Suprapubic skin (tissue), 4 donors: ENCODE results near the gene HIF1A. TPM values are rescaled to one million over a fixed set of nuclear protein-coding genes. Genes with fewer than 3 reads are reported as not detected.

Source experiments
- DNase-seq, 2 donors: peaks; one replicate each; pipeline ENCODE4 v3.0.0-alpha.2; 2019; ENCODE audit warnings: low spot score in 2 of 2
- H3K27ac ChIP-seq: fragments of 200-600 bp; sonication (generic); one replicate; pipeline ENCODE4 v1.5.1; 2019
- H3K27me3 ChIP-seq: fragments of 200-600 bp; sonication (generic); one replicate; pipeline ENCODE4 v1.5.1; 2019
- H3K36me3 ChIP-seq: fragments of 200-600 bp; sonication (generic); one replicate; pipeline ENCODE4 v1.5.1; 2019
- H3K4me1 ChIP-seq: fragments of 200-600 bp; sonication (generic); one replicate; pipeline ENCODE4 v1.5.1; 2019
- H3K4me3 ChIP-seq: fragments of 200-600 bp; sonication (generic); one replicate; pipeline ENCODE4 v1.5.1; 2019; ENCODE audit warnings: mild to moderate bottlenecking
- H3K9me3 ChIP-seq: fragments of 200-600 bp; sonication (generic); one replicate; pipeline ENCODE4 v1.5.1; 2019
- EP300 ChIP-seq: sonication (generic); formaldehyde crosslinking; IDR thresholded peaks from one replicate; pipeline ENCODE4 v1.6.1; 2017; ENCODE audit warnings: antibody characterized with exemption
- POLR2A ChIP-seq, 2 donors: fragments of 450-650 bp; IDR thresholded peaks; one replicate each; pipeline ENCODE4 v1.6.1; 2017; ENCODE audit warnings: antibody characterized with exemption in 2 of 2, mild to moderate bottlenecking in 2 of 2, moderate library complexity in 2 of 2
- POLR2AphosphoS5 ChIP-seq, 3 donors: sonication (generic); formaldehyde crosslinking; IDR thresholded peaks; one replicate each; pipeline ENCODE4 v1.6.1; 2017; ENCODE audit warnings: antibody characterized with exemption in 3 of 3
- WGBS: methylation state at CpG from one replicate; pipeline ENCODE4 v1.1.5; 2018; 5-methylcytosine and 5-hydroxymethylcytosine counted together
- total RNA-seq, 4 donors: library from RNA; depleted of rRNA; stranded (reverse); fragments of >200 nt; gene quantifications; one replicate each; pipeline ENCODE4 v1.1.0, GENCODE V29; 2016
- TF ChIP-seq, protein P1 (sequence below), 2 donors: fragments of 200-600 bp in 1 of 2; fragments of 450-650 bp in 1 of 2; sonication (generic) in 1 of 2; IDR thresholded peaks; one replicate each; pipeline ENCODE4 v1.5.1; 2016 to 2019; ENCODE audit warnings: antibody characterized with exemption in 2 of 2, mild to moderate bottlenecking in 1 of 2, moderate library complexity in 1 of 2

HIF1A gene
- total RNA-seq, 4 donors from 2014 or later, result 62.6 to 92.9 (median 77.5) TPM

- Histone ChIP-seq H3K27me3 (no peaks in the 10 kb centered on the region), H3K36me3 (no peaks in the 10 kb centered on the region), H3K9me3 (no peaks in the 10 kb centered on the region), H3K4me1 (no peaks in the 10 kb centered on the region), H3K27ac (no peak overlapping the region), H3K4me3 (no peak overlapping the region)
- TF ChIP-seq EP300, result no peak
- TF ChIP-seq, protein P1, sequence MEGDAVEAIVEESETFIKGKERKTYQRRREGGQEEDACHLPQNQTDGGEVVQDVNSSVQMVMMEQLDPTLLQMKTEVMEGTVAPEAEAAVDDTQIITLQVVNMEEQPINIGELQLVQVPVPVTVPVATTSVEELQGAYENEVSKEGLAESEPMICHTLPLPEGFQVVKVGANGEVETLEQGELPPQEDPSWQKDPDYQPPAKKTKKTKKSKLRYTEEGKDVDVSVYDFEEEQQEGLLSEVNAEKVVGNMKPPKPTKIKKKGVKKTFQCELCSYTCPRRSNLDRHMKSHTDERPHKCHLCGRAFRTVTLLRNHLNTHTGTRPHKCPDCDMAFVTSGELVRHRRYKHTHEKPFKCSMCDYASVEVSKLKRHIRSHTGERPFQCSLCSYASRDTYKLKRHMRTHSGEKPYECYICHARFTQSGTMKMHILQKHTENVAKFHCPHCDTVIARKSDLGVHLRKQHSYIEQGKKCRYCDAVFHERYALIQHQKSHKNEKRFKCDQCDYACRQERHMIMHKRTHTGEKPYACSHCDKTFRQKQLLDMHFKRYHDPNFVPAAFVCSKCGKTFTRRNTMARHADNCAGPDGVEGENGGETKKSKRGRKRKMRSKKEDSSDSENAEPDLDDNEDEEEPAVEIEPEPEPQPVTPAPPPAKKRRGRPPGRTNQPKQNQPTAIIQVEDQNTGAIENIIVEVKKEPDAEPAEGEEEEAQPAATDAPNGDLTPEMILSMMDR (IDR thresholded peaks at IDR 0.05), result no peak
- no peak for TF ChIP-seq POLR2AphosphoS5 (IDR thresholded peaks at IDR 0.05)
- no peak for TF ChIP-seq POLR2A (IDR thresholded peaks at IDR 0.05)
- 24% methylated on average over 3 of the region's 3 CpGs for WGBS
- no peak for DNase-seq
Measured at GRCh38 chr14:61675291-61675690, 20.0 kb upstream of the HIF1A start.

- no peak overlapping the region for H3K27ac ChIP-seq
- H3K4me1 ChIP-seq, result no peaks in the 10 kb centered on the region
- no peak overlapping the region for H3K4me3 ChIP-seq
- H3K36me3 ChIP-seq, result no peaks in the 10 kb centered on the region
- no peaks in the 10 kb centered on the region for H3K27me3 ChIP-seq
- H3K9me3 ChIP-seq, result no peaks in the 10 kb centered on the region
- no peak for DNase-seq
- TF ChIP-seq EP300, result no peak
- TF ChIP-seq, protein P1 (IDR thresholded peaks at IDR 0.05), result no peak
- no peak for TF ChIP-seq POLR2A (IDR thresholded peaks at IDR 0.05)
Measured at GRCh38 chr14:61677479-61677878, 17.8 kb upstream of the HIF1A start.

- no peaks in the 10 kb centered on the region for H3K36me3 ChIP-seq
- 48% methylated on average over 2 of the region's 2 CpGs for WGBS
- DNase-seq, result no peak
- no peaks in the 10 kb centered on the region for H3K27me3 ChIP-seq
- no peak overlapping the region for H3K27ac ChIP-seq
- H3K4me3 ChIP-seq, result no peak overlapping the region
- no peaks in the 10 kb centered on the region for H3K9me3 ChIP-seq
- H3K4me1 ChIP-seq, result no peaks in the 10 kb centered on the region
- no peak for TF ChIP-seq POLR2A (IDR thresholded peaks at IDR 0.05)
- TF ChIP-seq EP300, result no peak
- TF ChIP-seq, protein P1 (IDR thresholded peaks at IDR 0.05), result no peak
- no peak for TF ChIP-seq POLR2AphosphoS5 (IDR thresholded peaks at IDR 0.05)
Measured at GRCh38 chr14:61678975-61679374, 16.3 kb upstream of the HIF1A start.

- no peak for DNase-seq
- WGBS, result 92% methylated on average over 6 of the region's 6 CpGs
- H3K4me3 ChIP-seq, result no peak overlapping the region
- H3K36me3 ChIP-seq, result no peaks in the 10 kb centered on the region
- no peaks in the 10 kb centered on the region for H3K9me3 ChIP-seq
- no peaks in the 10 kb centered on the region for H3K4me1 ChIP-seq
- TF ChIP-seq EP300, result no peak
- no peaks in the 10 kb centered on the region for H3K27me3 ChIP-seq
- no peak overlapping the region for H3K27ac ChIP-seq
Measured at GRCh38 chr14:61681413-61681812, 13.9 kb upstream of the HIF1A start.

DNA sequence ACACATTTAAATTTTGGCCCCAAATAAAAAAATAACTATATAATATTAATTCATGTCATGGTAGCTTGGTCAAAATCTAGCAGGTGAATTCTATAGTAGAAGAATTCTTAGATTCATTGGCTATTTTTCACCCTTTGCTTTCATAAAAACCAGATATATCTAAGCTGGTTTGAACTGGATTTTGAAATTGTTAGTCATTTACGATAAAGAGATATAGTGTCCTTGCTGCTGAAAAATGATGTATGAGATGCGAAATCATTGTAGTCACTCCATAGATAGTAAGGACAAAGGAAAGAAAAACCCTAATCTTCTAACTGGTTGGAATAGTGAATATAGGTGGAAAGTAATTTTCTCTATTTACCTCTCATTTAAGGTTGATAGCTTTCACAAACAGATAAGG is 12.2 kb upstream of the HIF1A start:
- WGBS, result 77% methylated on average over 2 of the region's 2 CpGs
- TF ChIP-seq, protein P1 (IDR thresholded peaks at IDR 0.05), result no peak
- TF ChIP-seq POLR2A (IDR thresholded peaks at IDR 0.05), result no peak
- TF ChIP-seq POLR2AphosphoS5 (IDR thresholded peaks at IDR 0.05), result no peak
- no peak for TF ChIP-seq EP300
- H3K27me3 ChIP-seq, result no peaks in the 10 kb centered on the region

GRCh38 chr14:61690039-61690438 is 5.3 kb upstream of the HIF1A start:
- no peak overlapping the region for H3K27ac ChIP-seq
- 65% methylated on average over 3 of the region's 3 CpGs for WGBS
- H3K27me3 ChIP-seq, result no peaks in the 10 kb centered on the region
- no peaks in the 10 kb centered on the region for H3K36me3 ChIP-seq
- TF ChIP-seq, protein P1 (IDR thresholded peaks at IDR 0.05), result no peak
- TF ChIP-seq POLR2AphosphoS5 (IDR thresholded peaks at IDR 0.05) (no peak), EP300 (no peak), POLR2A (IDR thresholded peaks at IDR 0.05) (no peak)
- peaks cover 4% of the 10 kb centered on the region for H3K4me1 ChIP-seq
- no peak for DNase-seq
- no peak overlapping the region for H3K4me3 ChIP-seq
- no peaks in the 10 kb centered on the region for H3K9me3 ChIP-seq

More for the DNA sequence above, 12.2 kb upstream of the HIF1A start:
- no peak overlapping the region for H3K4me3 ChIP-seq
- no peak for DNase-seq
- no peak overlapping the region for H3K27ac ChIP-seq
- H3K9me3 ChIP-seq, result no peaks in the 10 kb centered on the region
- H3K36me3 ChIP-seq, result no peaks in the 10 kb centered on the region
- H3K4me1 ChIP-seq, result no peaks in the 10 kb centered on the region
